Activated CD4-positive, alpha-beta T cell treated with anti-CD3 and anti-CD28 coated beads, Interleukin-10, Interleukin-2, amounts not matched to agents 100 ng/mL and 50 ng/mL, durations not matched to agents 16 hours and 8 hours (primary cell): ENCODE results near the gene DDX41.

ENCODE experiments used
- DNase-seq: peaks from one replicate; pipeline ENCODE4 v3.0.0-alpha.2; 2020

The DDX41 gene

DNA sequence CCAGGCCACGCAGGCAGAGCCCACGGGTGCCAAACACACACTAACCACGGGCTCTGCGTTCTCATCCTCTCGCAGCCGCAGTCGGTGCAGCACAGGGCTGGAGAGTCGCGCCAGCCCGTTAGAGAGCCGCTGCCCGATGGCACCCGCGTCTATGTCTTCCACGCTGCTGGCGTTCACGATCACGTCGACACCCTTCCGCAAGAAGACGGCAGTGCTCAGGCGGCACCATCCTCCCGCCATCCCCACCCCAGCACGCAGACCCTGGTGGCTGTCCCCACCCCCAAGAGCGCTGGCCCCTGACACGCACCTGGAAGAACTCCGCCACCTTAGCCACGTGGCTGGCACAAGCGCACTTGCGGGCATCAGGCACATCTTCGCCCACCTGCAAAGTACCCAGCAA, 49.3 kb downstream of the DDX41 start:
- DNase-seq, result no peak

DNA sequence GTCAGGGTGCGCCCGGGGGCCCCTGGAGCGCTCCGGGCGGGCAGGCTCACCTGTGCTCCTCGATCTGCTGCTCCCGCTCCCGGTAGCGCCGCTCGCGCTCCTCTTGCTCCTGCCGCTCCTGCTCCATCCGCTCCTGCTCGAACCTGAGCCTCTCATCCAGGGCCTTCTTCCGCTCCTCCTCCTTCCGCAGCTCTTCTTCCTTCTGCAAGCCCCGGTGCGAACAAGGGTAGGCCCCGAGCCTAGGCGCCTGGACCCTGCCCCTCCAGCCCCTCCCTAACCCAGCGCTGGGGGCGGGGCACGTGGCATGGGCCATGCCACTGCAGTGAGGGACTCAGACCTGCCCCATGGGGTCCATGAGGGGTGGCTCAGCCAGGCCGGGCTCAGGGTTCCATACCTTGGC, 49.9 kb downstream of the DDX41 start:
- no peak for DNase-seq

DNA sequence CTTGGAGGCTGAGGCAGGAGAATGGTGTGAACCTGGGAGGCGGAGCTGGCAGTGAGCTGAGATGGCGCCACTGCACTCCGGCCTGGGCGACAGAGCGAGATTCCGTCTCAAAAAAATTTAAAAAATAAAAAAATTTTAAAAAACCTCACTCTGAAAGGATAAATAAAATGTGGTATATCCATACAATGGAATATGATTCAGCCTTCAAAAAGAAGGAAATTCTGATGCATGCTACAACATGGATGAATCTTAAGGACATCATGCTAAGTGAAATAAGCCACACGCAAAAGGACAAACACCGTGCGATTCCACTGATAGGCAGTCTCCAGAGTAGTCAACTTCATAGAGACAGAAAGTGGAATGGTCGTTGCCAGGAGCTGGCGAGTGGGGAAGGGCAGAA, 51.7 kb downstream of the DDX41 start:
- DNase-seq, result no peak

DNA sequence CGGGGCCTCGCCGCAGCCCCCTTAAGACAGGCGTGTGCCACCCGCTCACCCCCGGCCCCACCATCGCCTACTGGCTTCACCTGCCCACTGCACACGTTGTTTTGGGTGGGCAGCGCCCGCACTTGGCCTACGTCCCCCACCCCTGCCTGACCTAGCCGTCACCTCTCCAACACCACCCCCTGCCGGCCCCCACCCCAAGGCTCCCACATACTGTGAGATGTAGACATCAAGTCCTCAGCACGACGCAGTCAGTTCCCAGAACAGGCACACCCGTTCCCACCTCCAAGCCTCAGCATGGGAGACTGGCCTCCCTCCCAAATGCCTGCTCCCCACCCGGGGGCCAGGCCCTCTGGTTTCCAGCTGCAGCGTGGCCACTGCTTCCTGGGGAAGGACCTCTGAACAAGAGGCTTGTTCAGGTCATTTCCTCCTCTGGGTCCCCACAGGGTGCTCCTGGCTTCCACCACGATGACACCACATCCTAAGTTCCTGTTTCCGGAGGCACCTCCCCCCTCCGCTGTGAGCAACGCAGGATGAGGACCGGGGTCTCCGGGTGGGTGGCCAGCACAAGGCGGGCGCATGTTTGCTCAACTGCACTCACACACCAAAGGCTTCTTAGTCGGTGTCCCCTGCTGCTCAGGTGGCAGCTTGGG, 54.6 kb downstream of the DDX41 start:
- DNase-seq, result no peak
